Stimulated activated CD4-positive, alpha-beta T cell treated with anti-CD3 and anti-CD28 coated beads, Interleukin-15, amount 100 ng/mL, for 48 hours (primary cell): Measurements from ENCODE around the gene ST7L.

Source experiments
- DNase-seq, 2 donors: peaks; one replicate each; pipeline ENCODE4 v3.0.0-alpha.2; 2020; ENCODE audit warnings: low read depth in 2 of 2

Gene ST7L

DNA sequence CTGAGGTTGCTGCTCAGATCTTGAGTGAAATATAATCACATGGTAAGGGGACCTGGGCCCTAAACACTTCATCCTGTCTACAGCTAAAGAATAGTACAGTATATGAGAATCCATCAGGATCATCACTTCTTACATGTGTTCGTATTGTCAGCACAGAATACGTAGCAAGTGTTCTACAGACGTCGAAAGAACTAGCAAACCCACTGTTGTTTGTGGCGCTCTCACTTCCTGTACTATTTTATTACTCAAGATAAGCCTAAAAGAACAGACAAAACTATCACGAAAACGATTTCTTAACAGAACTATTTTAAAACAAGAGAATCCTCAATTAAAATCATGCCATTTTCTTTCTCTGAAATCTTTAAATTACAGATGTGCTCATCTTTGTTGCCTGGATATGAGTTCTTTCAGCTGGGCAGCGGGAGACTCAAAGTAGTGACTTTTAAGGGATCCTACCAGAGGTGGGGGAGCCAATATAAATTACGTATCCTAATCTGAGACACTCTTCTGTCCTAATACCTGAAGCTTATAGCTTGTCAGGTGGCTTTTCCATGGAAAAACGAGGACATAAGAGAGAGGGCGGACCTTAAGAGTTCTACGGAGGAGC lies 724 bp downstream of the ST7L start:
- no peak for DNase-seq

DNA sequence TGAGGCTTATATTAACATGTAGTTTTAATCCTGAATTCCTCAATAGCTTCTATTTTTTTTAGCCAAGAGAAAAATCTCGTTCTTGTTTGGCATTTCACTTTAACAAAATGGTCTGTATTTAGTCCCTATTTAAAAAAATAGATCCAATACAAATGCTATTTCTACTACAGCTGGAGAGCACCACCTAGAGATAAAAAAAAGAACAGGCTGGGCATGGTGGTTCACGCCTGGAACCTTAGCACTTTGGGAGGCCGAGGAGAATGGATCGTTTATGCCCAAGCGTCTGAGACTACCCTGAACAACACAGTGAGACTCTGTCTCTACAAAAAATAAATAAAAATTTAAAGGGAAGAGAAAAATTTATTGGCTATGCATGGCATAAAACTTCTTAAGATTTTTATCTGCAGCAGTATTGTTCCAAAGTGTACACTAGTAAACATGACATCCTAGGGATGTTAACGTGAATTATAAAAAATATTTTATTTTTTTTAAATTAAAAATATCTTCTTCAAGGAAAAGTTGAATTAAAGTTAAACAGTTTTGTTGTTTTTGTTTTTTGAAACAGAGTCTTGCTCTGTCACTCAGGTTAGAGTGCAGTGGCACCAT lies 4.4 kb downstream of the ST7L start:
- no peak for DNase-seq

DNA sequence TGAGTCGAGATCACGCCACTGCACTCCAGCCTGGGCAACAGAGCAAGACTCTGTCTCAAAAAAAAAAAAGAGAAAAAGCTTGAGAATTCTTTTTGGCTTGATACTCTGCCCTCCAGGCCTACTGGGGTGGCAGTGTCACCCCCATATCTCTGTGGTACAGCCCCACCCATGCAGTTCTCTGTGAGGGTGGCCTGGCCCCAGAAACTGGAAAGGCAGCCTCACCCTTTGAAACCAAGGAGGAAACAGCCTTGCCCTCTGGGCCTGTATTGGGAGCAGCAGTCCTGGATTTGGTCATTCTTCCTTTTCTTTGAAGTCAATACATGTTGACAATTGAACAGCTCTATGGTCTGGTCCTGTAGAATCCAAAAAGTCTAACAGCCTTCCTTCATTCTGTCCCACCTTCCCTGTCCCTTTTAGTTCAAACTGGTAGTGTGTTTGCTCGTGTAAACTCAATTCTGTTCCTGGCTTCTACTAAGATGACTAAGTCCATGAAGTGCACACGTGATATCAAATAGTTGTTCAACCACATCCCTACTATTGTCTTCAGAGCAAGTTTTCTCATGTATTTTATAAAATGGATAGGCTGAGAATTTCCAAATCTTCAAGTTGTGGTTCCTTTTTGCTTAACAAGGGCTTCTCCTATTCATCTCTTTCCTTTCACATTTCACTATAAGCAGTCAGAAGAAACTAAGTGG lies 13.2 kb downstream of the ST7L start:
- DNase-seq = no peak

DNA sequence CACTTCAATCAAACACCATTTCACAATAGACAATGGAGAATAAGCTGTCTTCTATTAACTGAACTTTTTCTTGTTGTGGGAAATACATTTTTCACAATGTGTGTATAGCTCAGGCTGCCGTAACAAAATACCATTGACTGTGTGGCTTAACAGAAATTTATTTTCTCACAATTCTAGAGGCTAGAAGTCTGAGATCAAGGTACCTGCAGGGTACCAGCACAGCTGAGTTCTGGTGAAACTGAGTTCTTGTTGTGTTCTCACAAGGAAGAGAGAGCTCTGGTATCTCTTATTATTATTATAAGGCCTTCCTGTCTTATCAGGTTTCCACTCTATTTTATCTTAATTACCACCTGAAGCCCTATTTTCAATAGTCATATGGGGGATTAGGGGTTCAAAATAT lies 15.4 kb downstream of the ST7L start:
- no peak for DNase-seq

DNA sequence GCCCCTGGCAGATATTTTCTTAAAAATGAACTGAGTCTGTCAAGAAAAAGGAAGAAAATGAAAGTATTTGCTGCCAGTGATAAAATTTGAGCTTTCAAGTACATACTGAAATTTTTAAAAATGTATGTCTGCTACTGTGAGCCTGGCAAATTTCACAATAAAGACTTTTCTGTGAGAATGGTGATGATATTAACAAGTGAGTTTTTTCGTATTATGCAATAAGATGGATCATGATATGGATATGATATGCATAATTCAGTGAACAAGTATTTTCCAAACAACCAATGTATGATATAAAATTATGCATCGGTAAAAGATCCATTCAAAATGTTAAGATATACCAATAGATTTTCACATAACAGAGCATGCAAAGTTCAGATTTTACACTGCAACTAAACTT lies 15.9 kb downstream of the ST7L start:
- DNase-seq = no peak

DNA sequence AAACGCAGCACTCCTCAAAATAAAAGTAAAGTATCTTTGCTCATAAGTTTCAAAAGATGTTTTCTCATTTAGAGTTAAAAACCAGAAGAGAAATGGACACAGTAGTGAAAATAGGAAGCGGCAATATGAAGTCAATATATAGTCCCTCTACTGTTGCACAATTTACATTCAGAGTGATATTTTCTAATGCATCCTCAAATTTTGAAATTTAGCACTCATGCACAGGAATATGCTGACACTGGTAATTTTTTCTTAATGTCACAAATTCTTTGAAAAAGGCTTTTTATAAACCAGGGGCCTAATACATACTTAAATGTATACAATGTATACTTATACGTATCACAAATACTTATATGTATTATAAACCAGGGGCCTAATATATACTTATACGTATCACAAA lies 19.5 kb downstream of the ST7L start:
- DNase-seq = no peak

DNA sequence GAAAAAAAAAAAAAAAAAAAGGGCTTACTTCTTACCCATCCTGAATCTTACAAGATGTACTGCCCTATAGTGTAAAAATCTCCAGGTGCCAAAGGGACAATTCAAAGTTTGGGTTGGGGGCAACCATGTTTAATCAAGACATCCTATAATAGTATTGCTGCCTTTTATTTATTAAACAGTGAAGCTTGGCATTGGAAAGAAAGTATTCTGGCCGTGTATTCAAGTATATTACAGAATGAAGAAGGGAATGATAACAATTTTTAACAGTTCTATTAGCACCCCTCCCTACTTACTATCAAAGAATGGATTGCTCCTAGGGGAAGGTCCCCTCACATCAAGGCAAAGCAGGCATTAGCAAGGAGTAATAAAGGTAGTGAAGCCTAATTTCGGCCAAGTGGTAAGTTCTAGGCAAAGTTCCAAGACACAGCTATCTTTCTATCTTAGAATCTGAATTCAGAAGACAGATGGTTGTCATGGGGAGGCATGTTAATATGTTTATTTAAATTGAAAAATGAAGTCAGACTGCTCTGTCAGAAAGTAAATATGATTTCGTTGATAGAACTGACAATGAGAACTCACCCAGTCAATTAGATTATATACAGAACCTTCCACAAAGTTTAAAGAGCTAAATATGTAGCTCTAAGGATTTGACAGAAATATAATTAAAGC lies 24.6 kb downstream of the ST7L start:
- DNase-seq = no peak

DNA sequence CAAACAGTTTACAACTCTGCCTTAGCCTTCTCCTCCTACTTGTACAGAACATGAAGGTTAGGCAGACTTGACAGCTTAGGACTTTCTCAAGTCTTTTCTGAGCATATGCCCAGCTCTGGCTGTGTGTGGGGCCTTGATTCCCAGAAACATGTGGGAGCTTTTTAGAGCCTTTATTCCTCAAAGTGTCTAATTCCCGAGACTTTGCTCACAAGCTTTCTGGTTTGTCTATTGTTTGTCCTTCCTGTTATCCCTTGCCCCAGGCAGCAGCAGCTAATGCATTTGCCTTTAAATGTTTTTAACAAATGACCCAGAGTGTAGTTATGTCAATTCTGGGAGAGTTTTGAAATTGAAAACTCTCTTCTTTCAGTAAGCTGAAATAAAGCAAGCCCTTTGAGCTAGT lies 29.2 kb downstream of the ST7L start:
- DNase-seq = no peak

DNA sequence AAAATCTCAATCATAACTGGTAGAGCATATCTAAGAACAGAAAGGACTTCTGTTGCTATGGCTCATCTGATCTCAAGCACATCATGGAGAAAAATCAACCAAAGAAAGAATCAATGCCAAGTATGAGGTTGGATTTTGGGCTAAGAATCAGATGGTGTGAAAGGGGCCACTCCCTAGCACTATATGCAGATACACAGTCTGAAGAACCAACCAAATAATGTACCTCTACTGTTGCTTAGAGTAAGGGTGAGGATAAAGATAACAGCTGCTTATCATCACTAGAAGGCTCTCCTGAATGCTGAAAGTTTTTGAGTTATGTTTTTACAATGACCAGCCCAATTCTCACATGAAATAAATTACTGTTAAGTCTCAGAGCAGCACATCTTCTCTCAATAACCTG lies 35.6 kb downstream of the ST7L start:
- DNase-seq = no peak

DNA sequence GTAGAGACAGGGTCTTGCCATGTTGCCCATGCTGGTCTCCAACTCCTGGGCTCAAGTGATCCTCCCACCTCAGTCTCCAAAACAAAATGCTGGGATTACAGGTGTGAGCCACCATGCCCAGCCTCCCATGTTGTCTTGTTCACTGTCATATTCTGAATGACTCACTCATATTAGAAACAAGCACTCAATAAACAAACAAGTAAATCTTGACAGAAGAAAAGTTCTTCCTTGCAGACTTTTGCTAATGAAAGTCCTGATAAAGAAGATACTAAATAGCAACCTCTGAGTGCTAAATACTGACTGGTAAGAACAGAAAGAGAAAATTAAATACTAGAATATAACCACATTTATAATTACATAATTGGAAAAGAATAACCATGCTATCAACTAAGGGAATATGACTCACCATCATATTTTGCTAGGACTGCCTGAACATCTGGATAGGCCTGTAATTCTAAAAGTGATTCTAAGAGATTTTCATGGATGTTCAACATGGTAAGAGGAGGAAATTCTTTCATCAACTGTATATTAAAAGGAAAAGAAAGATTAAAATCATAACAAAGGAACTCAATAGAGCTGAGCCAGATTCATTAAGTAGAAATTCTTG lies 37.3 kb downstream of the ST7L start:
- no peak for DNase-seq

DNA sequence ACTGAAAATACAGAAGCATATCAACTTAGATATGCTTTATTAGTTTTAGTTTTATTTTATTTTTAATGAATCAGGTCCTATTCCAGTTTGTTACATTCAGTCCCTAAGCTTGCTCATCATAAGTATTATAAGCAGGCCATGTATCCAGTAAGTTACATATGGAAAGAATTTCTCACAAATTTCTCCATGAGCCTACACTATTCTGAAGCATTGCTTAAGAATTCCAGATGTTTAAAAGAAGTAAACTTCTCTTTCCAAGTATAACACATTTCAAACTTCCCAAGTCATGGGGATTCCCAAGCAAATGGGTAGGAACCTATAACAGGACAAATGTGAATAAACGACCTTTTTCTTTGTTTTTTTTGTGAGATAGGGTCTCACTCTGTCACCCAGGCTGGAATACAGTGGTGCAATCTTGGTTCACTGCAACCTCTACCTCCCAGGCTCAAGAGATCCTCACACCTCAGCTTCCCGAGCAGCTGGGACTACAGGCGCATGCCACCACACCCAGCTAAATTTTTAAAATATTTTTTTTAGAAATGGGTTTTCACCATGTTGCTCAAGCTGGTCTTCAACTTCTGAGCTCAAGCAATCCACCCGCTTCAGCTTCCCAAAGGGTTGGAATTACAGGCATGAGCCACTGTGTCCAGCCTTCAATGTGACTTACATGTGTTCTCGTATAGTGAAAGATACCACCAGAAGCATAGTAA lies 39.0 kb downstream of the ST7L start:
- no peak for DNase-seq

DNA sequence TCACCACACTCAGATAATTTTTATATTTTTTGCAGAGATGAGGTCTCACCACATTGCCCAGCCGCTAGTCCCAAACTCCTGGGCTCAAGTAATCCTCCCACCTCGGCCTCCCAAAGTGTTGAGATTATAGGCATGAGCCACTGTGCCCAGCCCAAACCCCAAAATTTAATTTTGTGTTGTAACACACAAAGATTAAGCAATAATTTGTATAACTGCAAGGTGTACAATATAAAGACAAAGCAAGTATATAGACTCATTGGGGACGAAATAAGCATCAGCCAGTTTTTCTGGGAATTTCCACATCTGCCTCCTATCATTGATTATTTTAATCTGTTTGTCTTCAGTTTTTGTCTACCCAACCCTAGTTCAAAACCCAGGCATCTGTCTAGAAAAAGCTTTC lies 42.7 kb downstream of the ST7L start:
- no peak for DNase-seq

DNA sequence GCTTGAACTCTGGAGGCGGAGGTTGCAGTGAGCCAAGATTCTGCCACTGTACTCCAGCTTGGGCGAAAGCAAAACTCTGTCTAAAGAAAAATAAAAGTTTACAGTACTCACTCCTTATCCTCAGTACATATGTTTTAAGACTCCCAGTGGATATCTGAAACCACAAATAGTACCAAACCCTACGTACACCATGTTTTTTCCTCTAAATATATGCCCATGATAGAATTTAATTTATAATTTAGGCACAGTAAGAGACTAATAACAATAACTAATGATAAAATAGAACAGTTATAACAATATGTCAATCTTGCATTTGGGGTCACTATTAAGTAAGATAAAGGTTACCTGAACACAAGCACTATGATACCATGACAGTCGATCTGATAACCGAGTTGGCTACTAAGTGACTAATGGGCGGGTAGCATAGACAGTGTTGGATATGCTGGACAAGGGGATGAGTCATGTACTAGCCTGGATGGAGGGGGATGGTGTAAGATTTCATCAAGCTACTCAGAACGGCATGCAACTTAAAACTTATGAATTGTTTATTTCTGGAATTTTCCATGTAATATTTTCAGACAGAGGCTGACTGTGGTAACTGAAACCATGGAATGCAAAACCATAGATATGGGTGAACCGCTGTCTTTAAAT lies 43.7 kb downstream of the ST7L start:
- DNase-seq = no peak

DNA sequence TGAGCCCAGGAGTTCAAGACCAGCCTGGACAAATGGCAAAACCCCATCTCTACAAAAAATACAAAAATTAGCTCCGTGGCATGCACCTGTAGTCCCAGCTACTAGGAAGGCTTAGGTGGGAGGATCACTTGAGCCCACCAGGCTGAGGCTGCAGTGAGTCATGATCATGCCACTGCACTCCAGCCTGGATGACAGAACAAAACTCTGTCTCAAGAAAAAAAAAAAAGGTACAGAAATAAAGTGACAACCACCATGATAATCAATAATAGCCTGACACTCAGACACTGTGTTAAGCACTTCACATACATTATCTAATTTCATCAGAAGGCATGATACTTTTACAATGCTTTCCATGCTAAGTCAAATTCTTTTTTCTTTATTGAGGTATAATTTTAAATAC lies 53.1 kb downstream of the ST7L start:
- no peak for DNase-seq

DNA sequence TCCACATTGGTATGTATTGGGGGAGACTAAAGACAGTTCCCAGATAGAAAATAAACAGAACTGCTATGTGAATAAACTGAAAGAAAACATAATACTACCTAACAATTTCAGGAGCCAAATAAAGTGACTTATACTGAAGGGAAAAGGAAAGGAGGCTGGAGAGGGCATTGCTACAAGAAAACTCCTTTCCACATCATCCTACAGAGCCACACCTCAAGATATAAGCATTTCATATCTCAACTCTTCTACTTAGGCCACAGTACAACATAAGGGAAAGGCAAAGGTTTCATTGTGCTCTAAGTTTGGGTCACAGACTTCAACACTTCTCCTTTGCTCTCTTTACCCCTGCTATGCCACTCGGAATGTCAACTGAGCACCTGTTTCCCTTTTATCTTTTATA lies 54.9 kb downstream of the ST7L start:
- DNase-seq = no peak

DNA sequence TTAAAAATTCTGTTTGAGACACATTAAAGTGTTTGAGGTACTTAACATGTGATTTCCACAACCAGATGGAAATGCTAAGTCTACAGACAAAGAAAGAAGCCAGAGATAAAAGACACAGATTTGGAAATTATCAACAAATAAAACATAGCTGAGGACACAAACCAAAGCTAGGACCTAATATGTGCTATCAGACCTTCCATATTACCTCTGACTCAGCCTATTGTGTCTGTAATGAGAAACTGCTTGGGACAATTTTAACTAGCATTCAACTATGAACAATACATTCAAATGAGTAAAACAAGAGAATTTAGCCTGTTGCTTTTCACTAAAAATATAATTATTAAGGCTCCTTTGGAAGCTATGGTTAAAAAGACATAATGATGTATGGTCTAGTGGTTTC lies 55.6 kb downstream of the ST7L start:
- no peak for DNase-seq

DNA sequence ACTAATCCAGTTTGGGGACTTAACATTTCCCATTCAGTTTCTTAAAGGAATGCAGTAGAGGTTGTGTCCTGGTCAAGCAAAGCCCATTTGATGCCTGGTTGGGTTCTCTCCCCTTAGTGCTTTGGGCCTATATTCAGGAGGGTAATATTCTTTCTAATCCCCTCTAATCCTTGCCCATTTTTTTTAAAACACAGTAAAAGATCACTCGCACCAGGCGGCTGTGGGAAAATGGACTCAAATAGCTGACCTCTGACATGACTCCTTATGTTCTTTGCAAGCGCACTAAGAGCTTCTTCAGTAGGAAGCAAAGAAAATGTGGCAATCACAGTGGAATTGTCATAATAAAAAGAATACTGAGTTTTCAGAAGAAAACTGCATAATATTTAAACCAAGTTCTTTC lies 60.3 kb downstream of the ST7L start:
- DNase-seq = no peak

DNA sequence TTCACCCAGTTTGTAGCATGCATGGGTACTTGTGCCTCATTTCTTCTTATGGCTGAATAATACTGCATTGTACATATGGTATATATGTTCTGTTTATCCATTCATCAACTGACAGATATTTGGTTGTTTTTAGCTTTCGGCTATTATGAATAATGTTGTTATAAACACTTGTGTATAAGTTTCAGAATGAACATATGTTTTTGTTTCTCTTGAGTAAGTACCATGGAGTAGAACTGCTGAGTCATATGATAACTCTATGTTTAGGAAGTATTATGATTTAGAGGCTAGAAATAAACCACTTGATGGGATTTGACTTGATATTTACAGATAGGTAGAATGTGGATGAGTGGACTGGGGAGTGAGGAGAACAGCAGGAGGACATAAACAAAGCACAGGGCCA lies 61.6 kb downstream of the ST7L start:
- no peak for DNase-seq

DNA sequence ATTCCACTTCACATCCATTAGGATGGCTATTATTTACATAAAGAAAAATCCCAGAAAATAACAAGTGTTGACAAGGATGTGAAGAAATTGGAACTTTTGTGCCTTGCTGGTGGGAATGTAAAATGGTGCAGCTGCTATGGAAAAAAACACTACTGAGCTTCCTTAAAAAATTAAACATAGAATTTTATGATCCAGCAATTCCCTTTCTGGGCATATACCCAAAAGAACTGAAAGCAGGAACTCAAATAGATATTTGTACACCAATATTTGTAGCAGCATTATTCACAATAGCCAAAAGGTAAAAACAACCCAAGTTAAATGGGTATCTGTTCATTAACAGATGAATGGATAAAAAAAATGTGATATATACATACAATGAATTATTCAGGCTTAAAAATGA lies 64.5 kb downstream of the ST7L start:
- DNase-seq = no peak

DNA sequence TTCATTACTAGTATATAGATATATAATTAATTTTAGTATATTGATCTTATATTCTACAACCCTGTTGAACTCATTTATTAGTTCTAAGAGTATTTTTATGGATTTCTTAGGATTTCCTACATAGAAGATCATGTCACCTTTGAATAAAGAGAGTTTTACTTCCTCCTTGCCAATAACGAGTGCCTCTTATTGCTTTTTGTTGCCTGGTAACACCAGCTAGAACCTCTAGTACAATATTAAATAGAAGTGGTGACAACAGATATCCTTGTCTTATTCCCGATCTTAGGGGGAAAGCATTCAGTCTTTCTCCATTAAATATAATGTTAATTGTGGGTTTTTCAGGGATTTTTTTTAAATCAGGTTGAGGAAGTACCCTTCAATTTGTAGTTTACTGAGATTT lies 69.4 kb downstream of the ST7L start:
- DNase-seq = no peak

DNA sequence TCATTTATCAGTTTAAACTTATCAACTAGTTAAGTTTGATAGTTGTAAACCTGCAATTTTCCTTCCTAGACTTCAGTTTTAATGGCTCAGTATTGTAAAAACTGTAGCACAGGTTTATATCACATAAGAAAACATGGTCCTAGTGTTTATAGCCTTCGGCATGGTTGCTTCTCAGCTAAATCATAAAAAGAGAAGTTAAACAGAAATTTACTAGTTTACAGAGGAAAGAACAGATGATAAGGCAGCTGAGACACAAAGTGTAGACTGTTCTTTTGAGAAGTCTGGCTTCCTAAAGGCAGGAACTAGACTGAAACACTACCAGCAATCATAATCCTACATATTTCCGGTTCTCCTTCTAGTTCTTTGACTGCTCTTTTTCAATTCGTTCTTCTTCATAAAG lies 70.4 kb downstream of the ST7L start:
- DNase-seq = no peak

DNA sequence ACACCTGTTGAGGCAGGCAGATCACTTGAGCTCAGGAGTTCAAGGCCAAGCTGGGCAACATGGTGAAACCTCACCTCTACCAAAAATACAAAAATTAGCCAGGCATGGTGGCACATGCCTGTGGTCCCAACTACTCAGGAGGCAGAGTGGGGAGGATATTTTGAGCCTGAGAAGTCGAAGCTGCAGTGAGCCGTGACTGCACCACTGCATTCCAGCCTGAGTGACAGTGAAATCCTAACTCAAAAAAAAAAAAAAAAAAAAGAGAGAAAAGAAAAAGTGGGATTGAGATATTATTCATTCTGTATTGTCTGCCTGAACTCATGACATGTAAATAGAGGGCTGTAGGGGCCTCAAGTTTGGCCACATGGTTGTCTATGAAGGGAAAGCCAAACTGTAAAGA lies 72.9 kb downstream of the ST7L start:
- DNase-seq = no peak
